Embryonic facial prominence (tissue), 1 donor: Measurements from ENCODE around the gene FGFRL1.

ENCODE experiments used
- DNase-seq: peaks from one replicate; pipeline ENCODE4 v3.0.0-alpha.2; 2016; ENCODE audit errors: extremely low spot score

FGFRL1 gene

GRCh38 chr4:1075225-1075624 lies 63.8 kb downstream of the FGFRL1 start:
- DNase-seq = no peak

GRCh38 chr4:1075809-1076699 lies 64.6 kb downstream of the FGFRL1 start:
- no peak for DNase-seq
